Activated gamma-delta T cell treated with anti-CD3 and anti-CD28 coated beads, Interleukin-2, amount 50 U/mL, for 16 hours (primary cell): ENCODE results near the gene HIPK3.
"Not testable (repeated sequence)": the region's sequence is repeated elsewhere in the genome, so short reads cannot be mapped to it uniquely, and the experiment has no call there.

ENCODE experiments used
- DNase-seq: peaks from one replicate; pipeline ENCODE4 v3.0.0-alpha.2; 2020; ENCODE audit warnings: low read depth

Gene HIPK3

DNA sequence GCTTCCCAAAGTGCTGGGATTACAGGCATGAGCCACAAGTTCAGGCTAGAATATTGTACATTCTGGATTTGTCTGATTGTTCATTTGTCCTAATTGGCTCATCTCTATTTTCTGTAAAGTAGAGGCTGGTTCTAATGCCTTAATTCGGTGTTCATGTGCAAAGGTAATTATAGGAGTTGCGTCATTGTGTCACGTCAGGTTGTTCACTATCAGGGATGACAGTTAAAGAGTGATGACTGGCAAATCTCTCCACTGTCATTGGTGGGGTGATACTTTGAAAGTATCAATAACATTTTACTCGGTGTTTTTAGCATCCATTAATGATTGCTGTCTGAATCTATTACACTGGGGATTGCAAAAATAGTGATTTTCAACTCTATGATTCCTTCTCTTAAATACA is 103.5 kb downstream of the HIPK3 start:
- no peak for DNase-seq

DNA sequence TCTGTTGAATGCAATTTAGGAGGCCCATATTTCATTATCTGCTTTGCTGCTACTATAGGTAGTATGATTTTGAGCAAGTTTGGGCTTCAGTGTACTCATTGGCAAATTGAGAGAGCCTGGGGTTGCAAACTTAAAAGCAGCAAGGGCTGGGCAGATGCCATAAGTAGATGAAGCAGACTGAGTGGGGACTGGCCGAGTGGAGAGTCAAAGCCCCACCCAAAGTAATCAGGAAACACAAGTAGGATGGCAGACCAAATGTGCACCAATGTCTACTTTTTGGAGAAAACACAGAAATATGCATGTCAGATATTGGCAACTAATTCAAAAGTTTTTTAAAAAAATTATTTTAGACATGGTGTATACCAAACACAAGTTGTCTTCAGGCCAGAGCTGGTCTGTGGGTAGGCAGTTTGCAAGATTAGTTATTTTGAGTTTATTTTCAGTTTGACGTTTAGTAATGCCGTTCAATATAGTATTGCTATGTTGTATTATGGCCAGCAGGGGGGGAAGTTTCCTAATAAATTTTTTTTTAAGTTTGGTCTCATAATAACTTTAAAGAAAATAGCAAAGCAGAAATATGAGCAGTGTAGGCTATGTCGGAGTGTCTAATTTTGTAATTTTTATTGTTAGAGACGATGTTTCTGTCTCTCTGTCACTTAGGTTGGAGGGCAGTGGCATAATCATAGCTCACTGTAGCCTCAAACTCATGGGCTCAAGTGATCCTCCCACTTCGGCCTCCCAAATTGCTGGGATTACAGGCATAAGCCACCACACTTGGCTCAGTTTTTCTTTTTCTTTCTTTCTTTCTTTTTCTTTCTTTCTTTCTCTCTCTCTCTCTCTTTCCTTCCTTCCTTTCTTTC is 105.1 kb downstream of the HIPK3 start:
- DNase-seq: no peak

DNA sequence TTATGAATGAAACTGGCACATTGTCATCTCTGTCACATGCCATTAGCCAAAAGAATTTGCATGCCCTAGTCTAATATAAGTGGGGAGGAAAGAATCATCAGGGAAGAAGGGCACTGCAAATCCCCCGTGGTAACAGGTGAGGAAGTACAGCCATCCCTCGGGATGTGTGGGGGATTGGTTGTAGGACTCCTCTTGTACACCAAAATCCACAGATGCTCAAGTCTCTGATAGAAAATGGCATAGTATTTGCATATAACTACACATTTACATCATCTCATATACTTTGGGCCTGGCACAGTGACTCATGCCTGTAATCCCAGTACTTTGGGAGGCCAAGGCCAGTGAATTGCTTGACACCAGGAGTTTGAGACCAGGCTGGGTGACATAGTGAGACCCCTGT is 109.7 kb downstream of the HIPK3 start:
- DNase-seq: no peak

DNA sequence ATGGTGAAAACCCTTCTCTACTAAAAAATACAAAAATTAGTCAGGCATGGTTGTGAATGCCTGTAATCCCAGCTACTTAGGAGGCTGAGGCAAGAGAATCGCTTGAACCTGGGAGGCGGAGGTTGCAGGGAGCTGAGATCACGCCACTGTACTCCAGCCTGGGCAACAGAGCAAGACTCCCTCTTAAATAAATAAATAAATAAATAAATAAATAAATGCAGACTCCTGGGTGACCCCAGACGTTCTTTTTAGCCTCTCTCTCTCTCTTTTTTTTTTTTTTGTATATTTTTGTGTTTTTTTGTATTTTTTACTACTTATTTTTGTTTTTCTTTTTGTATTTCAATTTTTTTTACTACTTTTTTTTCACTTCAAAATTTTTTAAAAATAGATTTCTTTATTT is 111.3 kb downstream of the HIPK3 start:
- DNase-seq: not testable (repeated sequence)

DNA sequence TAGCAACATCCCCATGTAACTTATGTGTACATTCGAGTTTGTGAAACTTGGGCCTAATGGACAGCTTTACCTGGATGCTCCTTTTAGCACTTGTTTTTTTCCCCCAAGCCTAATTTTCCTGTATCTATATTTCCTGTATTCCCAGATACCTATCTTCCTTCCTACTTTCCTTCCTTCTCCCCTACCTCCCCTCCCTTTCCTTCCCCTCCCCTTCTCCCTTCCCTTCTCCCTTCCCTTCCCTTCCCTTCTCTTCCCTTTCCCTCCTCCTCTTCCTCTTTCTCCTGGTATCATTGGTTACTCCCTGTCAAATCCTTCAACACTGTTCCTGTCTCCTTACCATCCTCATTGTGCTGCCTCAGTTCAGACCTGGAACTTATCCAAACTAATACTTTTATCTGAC is 111.8 kb downstream of the HIPK3 start:
- no peak for DNase-seq

DNA sequence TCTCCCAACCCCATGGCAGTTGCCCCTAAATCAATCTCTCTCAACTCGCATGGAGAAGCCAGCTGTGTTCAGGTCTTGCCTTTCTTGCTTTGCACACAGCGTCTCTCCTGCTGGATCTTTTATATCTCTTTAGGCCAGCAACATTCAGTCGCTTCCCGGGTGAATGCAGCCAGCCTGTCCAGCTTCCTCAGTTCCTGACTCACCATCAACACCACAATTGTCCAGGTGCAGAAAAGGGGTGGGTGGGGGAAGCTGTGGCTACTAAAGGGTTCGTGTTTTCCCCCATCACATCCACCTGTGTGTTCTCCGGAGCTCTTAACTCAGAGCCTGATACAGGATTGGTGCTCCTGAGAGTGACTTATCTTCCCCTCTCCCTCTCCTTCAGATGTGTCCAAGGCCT is 116.5 kb downstream of the HIPK3 start:
- DNase-seq: no peak

DNA sequence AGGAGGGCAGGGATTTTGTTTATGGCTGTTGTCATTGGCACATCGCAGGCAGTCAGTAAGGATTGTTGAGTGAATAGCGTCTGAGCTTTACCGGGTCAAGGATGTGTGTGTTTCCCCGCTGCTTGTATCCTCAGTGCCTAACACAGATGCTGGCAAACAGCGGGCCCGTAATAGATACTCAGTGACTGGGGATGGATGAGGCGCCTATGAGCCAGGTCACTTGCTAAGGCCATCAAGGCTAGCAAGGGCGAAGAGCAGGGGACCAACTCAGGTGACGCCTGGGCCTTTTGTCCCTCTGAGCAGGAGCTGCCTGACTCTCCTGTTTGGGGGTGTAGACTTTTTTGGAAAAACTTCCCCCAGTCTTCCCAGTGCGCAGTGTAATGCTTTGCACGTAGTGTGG is 118.1 kb downstream of the HIPK3 start:
- DNase-seq: no peak

DNA sequence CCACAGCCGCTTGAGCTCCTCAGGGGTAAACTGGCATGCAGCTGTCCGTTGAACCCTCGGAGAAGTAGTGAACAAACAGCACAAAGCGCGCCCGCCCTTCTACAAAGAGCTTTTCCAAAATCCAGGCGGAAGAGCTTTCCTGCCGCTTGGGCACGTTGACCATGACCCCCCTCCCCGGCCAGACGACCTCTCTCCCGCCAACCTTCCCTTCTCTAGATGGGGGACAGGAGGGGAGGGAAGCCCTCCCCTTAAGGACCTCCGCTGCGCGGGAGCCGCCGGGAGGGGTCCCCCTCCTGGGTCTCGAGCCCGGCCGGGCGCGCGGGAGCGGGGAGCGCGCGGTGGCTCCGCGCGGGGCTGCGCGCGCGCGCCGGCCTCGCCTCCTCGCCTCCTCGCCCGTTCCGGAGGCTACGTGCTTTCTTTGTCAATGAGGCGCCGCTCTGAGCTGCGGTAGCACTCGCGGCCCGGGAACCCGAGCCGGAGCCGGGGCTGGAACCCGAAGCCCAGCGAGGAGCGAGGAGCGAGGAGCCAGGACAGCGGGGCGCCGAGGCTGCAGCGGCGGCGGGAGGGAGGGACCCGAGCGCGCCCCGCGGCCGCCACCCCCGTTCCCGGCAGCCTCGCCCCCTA is 118.6 kb downstream of the HIPK3 start, which contains the start of gene KIAA1549L:
TSS of gene KIAA1549L (plus strand) at position 421 of the 624 bp plus-strand sequence.
- DNase-seq: no peak

DNA sequence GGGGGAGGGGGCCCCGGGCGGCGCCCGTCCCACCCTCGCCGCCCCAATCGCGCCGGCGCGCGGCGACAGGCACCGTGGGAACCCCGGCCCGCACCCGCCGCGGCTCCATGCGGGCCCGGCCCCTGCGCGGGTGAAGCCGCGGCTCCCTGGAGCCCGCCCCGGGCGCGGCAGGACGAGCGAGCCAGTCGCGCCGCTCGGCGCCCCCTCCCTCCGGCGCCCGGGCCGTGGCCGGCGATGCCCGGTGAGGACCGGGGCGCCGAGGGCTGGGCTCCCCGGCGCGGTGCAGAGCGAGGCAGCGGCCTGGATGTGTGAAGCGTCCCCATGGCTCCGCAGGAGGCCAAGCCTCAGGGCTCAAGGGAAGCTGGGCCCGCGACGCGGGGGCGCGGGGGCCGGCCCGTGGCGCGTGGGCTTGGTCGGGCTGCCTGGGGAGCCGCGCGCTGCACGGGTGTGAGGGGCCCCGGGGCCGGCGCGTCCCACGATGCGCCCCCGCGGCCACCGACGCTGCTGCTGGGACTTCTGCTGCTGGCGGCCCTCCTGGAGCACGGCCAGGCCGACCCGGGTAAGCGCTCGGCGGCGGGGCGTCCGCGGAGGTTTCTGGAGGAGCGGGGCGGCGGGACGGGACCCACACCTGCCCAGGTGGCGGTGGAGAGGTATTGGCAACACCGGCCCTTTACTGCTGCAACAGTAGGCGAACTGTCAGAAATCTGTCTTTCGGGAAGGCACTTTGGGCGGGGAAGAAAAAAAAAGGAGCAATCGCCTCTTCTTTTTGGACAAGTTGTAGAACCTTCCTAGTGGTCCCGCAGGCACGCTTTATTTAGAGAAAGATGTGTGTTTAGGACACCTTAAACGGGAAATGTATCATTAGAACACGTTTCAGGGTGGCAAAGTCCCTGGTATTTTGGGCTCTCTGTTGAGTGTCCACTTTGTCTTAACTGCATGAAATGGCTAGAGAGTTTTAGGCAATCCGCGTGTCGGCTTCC is 119.4 kb downstream of the HIPK3 start:
- no peak for DNase-seq

DNA sequence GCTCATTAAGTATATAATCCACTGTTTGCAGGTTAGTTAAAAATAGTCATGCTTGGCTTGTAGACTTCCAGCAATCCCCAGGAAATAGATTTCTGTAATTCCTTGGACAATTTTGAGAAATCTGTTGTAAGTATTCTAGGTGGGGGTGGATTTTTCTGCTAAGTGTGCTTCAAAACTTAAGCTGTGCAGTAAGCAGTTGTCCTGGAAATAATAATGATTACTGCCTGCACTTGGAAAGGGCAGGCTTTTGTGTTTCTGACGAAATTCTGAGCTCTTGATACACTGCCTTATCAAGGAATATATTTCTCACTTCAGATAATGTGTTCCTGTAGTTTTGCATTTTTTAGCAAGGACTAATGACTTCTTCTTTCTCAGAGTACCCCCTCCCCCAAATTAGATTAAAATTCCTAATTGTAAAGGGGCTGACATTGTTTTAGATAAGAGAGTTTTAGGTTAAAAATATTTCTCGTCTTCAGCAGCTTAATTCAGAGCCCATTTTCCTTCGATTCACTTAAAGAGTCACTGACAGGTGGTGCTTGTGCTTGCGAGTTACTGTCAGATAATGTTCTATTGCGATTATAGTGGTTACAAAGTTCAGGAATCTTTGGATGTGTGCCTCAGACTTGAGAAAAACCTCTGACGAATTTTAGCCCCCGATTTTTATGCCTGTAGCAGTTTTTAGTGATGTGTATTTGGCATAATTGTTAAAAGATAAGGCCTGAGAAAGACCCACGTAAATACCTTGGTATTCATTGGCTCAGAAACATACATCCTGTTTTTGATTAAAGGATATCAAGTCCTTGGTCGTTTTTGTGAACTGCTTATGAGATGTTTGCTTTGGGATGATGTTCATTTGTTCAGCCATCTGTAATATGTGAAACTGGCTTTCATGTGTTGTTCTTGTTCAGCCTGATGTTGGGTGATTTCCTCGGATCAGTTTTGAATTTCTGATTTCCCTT is 120.5 kb downstream of the HIPK3 start:
- no peak for DNase-seq

DNA sequence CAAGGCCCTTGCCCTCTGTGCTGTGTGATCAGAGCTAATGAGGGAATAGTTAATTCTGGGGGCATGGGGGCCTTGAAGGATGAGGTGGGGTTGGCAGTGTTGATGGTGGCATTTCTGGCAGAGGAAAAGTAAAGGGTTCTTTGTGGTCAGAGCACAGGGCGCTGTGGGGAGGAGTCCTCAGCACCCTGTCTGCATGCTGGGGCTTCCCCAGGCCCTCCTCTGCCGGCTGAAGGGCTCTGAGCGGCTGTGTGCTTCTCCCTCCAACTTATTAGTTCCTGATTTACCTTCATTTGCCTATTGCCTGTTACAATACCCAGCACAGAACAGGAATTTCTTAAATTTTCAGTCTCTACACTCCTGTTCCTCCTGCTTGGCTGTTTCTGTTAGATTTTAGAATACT is 122.8 kb downstream of the HIPK3 start:
- DNase-seq: no peak

DNA sequence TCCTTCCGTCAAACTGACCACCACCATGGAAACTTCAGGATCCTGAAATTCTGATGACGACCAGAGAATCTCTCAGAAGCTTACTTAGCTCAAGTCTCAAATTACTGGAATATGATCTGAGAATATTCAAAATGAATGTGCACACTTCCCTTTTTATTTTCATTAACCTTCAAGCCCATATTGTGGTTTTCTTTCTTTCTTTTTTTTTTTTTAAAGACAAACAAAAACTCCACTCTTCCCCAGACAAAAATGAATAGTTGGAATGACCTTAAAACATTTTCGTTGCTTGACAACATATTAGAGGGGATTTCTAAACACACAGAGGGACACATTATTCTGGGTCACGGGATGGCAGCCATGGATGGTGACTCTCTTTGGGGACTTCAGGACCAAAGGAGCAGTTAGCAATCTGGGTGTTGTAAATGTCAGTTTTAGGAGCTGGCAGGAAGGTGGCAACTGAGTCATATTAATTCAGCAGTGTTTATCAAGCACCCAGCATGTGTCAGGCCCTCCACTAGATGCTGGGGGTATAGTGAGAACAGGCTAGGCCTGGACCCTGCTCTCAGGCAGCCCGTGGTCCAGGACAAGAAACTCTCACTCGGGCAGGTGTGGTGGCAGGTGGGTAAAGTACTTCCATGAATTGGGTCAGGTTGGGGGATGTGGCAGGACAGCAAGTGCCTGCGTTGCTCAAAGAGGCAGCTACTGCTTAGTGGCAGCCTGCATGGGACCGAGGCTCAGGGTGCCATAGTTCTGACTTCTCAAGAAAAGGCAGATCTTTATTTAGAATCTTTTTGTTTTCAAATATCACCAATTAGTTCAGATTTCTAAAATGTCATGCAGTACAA is 126.1 kb downstream of the HIPK3 start:
- DNase-seq: no peak

DNA sequence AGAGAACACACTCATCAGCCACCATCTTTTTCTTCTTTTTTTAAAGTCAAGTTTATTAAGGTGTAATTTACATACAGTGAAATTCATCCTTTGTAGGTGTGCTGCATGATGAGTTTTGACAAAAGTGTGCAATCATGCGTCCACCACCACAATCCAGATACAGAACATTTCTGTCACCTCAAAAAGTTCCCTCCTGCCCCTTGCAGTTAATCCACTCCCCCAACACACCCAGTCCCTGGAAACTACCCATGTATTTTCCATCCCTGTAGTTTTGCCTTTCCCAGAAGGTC is 126.7 kb downstream of the HIPK3 start:
- no peak for DNase-seq

DNA sequence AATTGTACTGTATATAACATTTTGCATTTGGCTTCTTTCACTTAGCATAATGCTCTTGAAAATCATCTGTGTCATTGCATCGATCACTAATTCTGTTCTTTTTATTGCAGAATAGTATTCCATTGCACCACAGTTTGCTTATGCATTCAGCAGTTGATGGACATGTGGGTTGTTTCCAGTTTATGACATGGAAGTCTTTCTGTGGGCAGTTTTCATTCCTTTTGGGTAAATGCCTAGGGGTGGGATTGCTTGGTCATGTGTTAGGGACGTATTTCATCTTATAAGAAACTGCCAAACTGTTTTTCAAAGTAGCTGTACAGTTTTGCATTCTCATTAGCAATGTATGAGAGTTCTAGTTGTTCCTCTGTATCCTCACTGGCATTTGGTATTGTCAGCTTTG is 127.0 kb downstream of the HIPK3 start:
- no peak for DNase-seq

DNA sequence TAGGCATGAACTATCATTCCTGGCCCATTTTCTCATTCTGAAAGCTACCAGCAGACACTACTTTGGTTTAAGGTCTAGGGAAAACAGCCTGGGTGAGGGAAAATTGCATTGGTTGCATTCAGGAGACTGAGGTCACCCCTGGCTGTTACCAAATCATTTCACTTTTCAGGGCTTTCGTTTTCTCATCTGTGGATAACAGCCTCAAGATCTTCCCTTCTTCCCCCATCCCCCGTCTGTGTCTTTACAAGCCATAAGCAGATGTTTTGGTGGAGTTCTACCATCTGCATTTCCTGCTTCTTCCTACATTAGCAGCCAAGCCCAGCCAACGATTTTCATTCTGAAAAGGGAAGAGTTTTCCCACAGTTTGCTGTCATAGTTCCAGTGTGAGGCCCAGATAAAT is 130.4 kb downstream of the HIPK3 start:
- DNase-seq: no peak

DNA sequence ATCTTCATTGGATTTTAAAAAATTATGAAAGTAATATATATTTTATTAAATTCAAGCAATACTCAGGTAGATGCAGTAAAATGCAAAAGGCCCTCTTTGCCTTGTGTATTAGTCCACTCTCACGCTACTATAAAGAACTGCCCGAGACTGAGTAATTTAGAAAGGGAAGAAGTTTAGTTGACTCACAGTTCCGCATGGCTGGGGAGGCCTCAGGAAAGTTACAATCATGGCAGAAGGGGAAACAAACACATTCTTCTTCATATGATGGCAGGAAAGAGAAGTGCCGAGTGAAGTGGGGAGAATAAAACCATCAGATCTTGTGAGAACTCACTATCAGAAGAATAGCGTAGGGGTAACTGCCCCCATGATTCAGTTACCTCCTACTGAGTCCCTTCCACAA is 130.8 kb downstream of the HIPK3 start:
- no peak for DNase-seq

DNA sequence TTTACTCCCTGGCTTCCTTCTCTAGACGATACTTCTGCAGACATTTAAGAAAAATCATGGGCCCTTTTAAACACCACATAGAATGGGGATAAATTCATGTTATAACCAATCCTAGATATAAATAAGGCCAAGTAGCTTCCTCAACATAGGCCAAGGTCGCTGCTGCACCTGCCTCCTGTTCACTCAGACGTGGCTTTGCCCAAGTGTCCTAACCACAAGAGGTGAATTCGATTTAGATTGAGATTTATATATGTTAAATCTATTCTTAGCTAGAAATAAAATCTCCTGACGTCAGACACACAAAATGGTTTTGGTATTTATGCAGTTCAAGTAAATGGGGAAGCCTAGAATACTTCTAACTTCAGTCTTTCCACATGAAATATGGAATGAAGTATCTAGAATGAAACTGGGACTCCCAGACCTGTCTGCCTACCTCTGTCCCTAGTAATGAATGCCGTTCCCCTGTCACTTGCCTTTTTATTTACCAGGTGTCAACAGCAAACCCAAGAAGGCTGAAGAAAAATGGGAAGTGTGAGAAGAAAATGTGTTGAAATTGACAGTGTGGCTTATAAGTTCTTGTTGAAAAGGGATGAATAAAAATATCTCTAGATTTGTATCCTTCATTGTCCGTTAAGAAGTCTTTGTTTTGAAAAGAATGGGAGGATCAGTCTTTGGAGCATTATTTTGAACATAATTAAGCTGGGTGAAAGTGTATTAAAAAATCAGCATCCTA is 131.8 kb downstream of the HIPK3 start:
- no peak for DNase-seq

DNA sequence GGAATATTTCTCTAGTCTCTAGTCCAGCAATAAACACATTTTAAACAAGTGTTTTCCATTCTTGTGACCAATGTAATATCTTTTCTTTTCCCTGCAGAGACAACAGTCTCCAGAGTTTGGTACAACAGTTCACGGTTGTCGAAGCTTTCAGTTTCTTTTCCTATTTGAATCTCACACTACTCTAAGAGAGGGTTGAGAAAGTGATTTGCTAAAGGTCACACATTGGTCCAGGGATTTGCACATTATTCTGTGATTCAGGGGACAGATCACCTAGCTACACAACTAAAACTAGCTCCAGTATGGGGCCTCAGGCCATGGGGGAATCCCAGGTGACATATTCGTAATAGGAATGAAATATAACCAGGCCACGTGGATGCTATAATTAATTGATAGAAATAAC is 132.5 kb downstream of the HIPK3 start:
- DNase-seq: no peak

DNA sequence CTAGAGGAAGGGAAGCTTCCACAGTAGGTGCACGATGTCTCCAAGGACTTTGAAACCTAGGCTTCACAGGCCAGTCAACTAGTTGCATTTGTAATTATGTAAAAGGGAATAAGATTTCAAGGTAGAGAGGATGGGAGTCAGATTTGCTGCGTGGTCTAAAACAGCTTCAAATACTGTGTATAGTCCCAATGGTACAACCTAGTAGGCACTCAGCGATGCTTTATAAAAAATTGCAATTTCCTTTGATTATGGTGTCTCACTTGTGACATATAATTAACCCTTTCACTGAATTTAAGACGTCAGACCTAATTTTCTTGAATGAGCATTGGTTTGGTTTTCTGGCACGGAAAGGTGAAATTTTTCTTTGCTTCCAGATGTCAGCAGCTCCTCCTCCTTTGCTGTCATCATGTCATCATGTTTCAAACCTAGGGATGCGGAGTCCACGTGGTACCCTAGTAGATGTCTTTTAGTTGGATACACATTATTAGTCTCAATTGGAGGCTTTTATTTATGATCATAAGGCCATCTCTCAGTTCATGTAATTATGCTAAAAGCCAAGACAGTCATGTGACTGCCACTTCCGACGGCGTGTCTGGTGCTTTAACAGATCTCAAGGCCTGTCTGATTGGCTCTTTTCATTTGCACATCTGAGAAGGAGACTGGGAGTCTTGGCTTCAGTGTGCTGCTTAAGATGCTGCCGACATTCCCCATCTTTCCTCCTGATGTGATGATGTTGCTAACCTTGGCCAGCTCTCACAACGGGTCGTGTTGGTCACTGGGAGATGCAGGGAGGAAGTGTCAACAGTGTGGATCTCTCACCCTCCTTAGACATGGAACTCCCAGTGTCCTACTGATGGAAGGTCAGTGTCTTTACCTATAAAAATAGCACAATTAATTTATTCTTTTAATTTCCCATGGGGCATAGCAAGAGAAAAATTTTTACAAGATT is 134.0 kb downstream of the HIPK3 start:
- no peak for DNase-seq
